BJ (cell line): ENCODE measurements around the gene CEACAM1. TPM values are rescaled to one million over a fixed set of nuclear protein-coding genes. Genes with fewer than 3 reads are reported as not detected.
"Not testable (repeated sequence)": the region's sequence is repeated elsewhere in the genome, so short reads cannot be mapped to it uniquely, and the experiment has no call there.

Experiments used
- CTCF ChIA-PET: fragments of 350-600 bp; formaldehyde crosslinking; extraction: SDS; loops from one replicate; lab custom pipeline; 2021; ENCODE audit warnings: antibody characterized with exemption, inconsistent platforms; lab: Yijun Ruan, JAX
- POLR2A ChIA-PET: fragments of 300-600 bp; sonication (Branson Sonifier 250); formaldehyde crosslinking; extraction: SDS; loops from one replicate; lab custom pipeline; 2021; ENCODE audit warnings: antibody characterized with exemption; lab: Charles Lee
- DNase-seq: peaks from one replicate; pipeline ENCODE4 v3.0.0-alpha.2; 2011; ENCODE audit warnings: low read depth
- H3K27me3 ChIP-seq: 2 replicates; pipeline ENCODE4 v1.6.0; 2011; ENCODE audit warnings: low read length; ENCODE audit not compliant: control insufficient read depth, insufficient read depth
- H3K36me3 ChIP-seq: 2 replicates; pipeline ENCODE4 v1.5.1; 2011; ENCODE audit warnings: low read length; ENCODE audit not compliant: control insufficient read depth, insufficient read depth
- H3K4me3 ChIP-seq: 2 replicates; pipeline ENCODE4 v1.5.1; 2011; ENCODE audit warnings: low read depth, mild to moderate bottlenecking, control low read depth, low read length
- CTCF ChIP-seq: IDR thresholded peaks from 2 replicates; pipeline ENCODE4 v1.5.1; 2011; ENCODE audit warnings: low read depth, mild to moderate bottlenecking, control low read depth, inconsistent platforms, low read length, moderate library complexity; ENCODE audit not compliant: insufficient read depth
- polyA plus RNA-seq: library from polyadenylated mRNA; depleted of rRNA; stranded (reverse); fragments of >200 nt; gene quantifications from 2 replicates; pipeline ENCODE4 v1.2.3, GENCODE V29; 2011; rRNA removed
- small RNA-seq: library from RNA; depleted of rRNA; stranded (forward); fragments of <200 nt; gene quantifications from one replicate; pipeline ENCODE3, GENCODE V24; 2012; ENCODE audit warnings: low replicate concordance, low read depth; ENCODE audit not compliant: insufficient read length

Gene CEACAM1
- polyA plus RNA-seq, 1 experiment, result 0.11 TPM

GRCh38 chr19:42465827-42466280 is 62.4 kb downstream of the CEACAM1 start:
- Histone ChIP-seq H3K36me3 (no peaks in the 10 kb centered on the region), H3K4me3 (no peak overlapping the region), H3K27me3 (peaks cover 2% of the 10 kb centered on the region; the same call in 1 of the 2 replicates)
- DNase-seq, result no peak
- ChIA-PET CTCF (interaction anchor here (1.0 to 3.0 kb wide), 7 partner anchors 10 to 65 kb away, joined by 3 to 17 read pairs (median 8); partner anchors contain the start of gene CEACAM1), POLR2A (no interaction called here)
- no peak for TF ChIP-seq CTCF

GRCh38 chr19:42461700-42462324 is 66.5 kb downstream of the CEACAM1 start:
- no peak for DNase-seq
- Histone ChIP-seq H3K27me3 (peaks cover 2% of the 10 kb centered on the region; the same call in 1 of the 2 replicates), H3K4me3 (no peak overlapping the region), H3K36me3 (no peaks in the 10 kb centered on the region)
- POLR2A ChIA-PET, result no interaction called here
- no peak for TF ChIP-seq CTCF
- CTCF ChIA-PET, result interaction anchor here (1.0 to 1.2 kb wide), 2 partner anchors 10 to 11 kb away, joined by 3 read pairs; no protein-coding TSS in a partner anchor

DNA sequence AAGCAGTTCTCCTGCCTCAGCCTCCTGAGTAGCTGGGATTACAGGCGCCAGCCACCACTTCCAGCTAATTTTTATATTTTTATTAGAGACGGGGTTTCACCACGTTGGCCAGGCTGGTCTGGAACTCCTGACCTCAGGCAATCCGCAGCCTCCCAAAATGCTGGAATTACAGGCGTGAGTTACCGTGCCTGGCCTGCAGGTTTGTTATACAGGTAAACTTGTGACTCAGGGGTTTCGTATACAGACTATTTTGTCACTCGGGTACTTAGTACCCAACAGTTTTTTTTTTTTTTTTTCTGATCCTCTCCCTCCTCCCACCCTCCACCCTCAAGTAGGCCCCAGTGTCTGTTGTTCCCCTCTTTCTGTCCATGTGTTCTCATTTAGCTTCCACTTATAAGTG is 67.0 kb downstream of the CEACAM1 start:
- H3K36me3 ChIP-seq, DNase-seq, POLR2A ChIA-PET, H3K4me3 ChIP-seq, H3K27me3 ChIP-seq: not testable (repeated sequence)
- CTCF ChIA-PET, result interaction anchor here (1.2 kb wide), 1 partner anchor 11 kb away, joined by 3 read pairs; no protein-coding TSS in a partner anchor

DNA sequence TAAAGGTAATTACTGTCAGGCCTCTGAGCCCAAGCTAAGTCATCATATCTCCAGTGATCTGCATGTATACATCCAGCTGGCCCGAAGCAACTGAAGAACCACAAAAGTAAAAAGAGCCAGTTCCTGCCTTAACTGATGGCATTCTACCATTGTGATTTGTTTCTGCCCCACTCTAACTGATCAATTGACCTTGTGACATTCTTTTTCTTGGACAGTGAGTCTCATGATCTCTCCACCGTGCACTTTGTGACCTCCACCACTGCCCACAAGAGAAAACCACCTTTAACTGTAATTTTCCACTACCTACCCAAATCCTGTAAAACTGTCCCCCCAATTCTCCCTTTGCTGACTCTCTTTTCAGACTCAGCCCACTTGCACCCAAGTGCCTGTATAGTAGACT is 68.4 kb downstream of the CEACAM1 start:
- peaks cover 2% of the 10 kb centered on the region; the same call in 1 of the 2 replicates for H3K27me3 ChIP-seq
- no peaks in the 10 kb centered on the region for H3K36me3 ChIP-seq
- ChIA-PET CTCF (interaction anchor here (0.7 to 3.1 kb wide), 4 partner anchors 10 to 147 kb away, joined by 3 to 11 read pairs (median 9); no protein-coding TSS in a partner anchor), POLR2A (no interaction called here)
- no peak for DNase-seq
- TF ChIP-seq CTCF, result no peak
- no peak overlapping the region for H3K4me3 ChIP-seq

Small RNA genes within 50 kb of the gene (small RNA-seq; reads per million reads assigned to genes)
- not detected for gene RNU4-60P

Other genes starting within 250 kb of the CEACAM1 start
- 0.43 and 0.93 TPM in 2 replicates for gene PRR19, start 226.3 kb downstream of the CEACAM1 start, polyA plus RNA-seq
- 24.7 and 35.7 TPM in 2 replicates for gene PAFAH1B3, start 225.9 kb downstream of the CEACAM1 start, polyA plus RNA-seq
- gene TMEM145, start 215.2 kb downstream of the CEACAM1 start, polyA plus RNA-seq, result 0.07 TPM in 1 of 2 replicates, not detected in the other
- gene MEGF8, start 202.8 kb downstream of the CEACAM1 start, polyA plus RNA-seq, result 6.8 and 9.6 TPM in 2 replicates
- gene CNFN, start 138.2 kb downstream of the CEACAM1 start, polyA plus RNA-seq, result 0.38 and 0.78 TPM in 2 replicates
- 1.9 and 3.3 TPM in 2 replicates for gene LIPE, start 101.1 kb downstream of the CEACAM1 start, polyA plus RNA-seq
- not detected in 2 replicates for gene CXCL17, start 85.5 kb downstream of the CEACAM1 start, polyA plus RNA-seq
- gene CEACAM8, start 66.4 kb upstream of the CEACAM1 start, polyA plus RNA-seq, result not detected in 2 replicates
- 0.39 and 0.49 TPM in 2 replicates for gene PSG3, start 212.0 kb upstream of the CEACAM1 start, polyA plus RNA-seq
- 0.34 and 0.63 TPM in 2 replicates for gene PSG8, start 237.2 kb upstream of the CEACAM1 start, polyA plus RNA-seq